ENCODE results near the gene S100A2. TPM values are rescaled to one million over a fixed set of nuclear protein-coding genes. Genes with fewer than 3 reads are reported as not detected.

Gene S100A2
- total and polyA plus RNA-seq, 2 donors (not counting 1 experiment from before 2014, with no cell fraction given): 0.19 TPM; not detected in 1

DNA sequence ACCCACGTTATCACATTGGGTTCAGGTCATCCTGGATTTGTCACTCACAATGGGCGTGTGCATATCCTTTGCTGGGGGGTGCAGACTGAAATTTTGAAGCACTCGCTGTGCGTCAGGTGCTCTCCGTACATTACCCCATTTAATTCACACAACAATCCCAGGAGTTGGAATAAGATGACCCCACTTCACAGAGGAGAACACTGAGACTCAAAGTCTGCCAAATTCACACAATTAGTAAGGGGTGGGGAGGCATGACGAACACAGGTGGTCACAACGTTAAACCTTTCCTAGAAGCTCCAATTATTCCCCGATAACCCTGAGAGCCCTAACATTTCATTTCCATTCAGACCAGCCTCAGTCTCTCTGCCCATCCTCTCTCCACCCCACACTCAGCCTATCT, 3.8 kb upstream of the S100A2 start:
- 91% methylated on average over 3 of the region's 8 CpGs for WGBS (ENCODE audit: insufficient coverage)
- ChIA-PET POLR2A (no interaction called here), CTCF (interaction anchor here (0.9 to 7.4 kb wide), 14 partner anchors 8 to 416 kb away, joined by 3 to 227 read pairs (median 8); partner anchors contain the start of genes CHTOP, S100A1, S100A13 and S100A4)
- no peak overlapping the region for H3K27ac Mint-ChIP-seq
- H3K27me3 Mint-ChIP-seq: peaks cover 7% of the 10 kb centered on the region
- H2AFZ ChIP-seq (ENCODE audit: insufficient read depth, low read depth, low read length, poor library complexity, severe bottlenecking): no peak overlapping the region
- H3K27me3 ChIP-seq (replicated peaks in 1 of 4; ENCODE audit: control extremely low read depth in 1 of 4, control insufficient read depth in 3 of 4, insufficient read depth in 4 of 4, low read length in 3 of 4): peaks cover 0 to 2% (median 0%) of the 10 kb centered on the region in 4 experiments
- intact Hi-C loops (cut with micrococcal nuclease): no loop called here
- H3K4me1 ChIP-seq (ENCODE audit: control insufficient read depth in 2 of 2, insufficient read depth in 2 of 2, low read length in 2 of 2): peaks cover 16 to 37% of the 10 kb centered on the region in 2 donors
- no peak overlapping the region for H3K4me3 ChIP-seq (ENCODE audit: control extremely low read depth in 1 of 5, extremely low read depth in 1 of 5, insufficient read depth in 1 of 5, low read depth in 2 of 5, low read length in 4 of 5)
- no peak overlapping the region for H3K4me3 Mint-ChIP-seq
- H3K79me2 ChIP-seq (ENCODE audit: control insufficient read depth, insufficient read depth, low read length): no peaks in the 10 kb centered on the region
- no peaks in the 10 kb centered on the region for H4K20me1 ChIP-seq (ENCODE audit: control insufficient read depth, insufficient read depth, low read length, poor library complexity, severe bottlenecking)
- no peak overlapping the region for H3K9ac ChIP-seq (ENCODE audit: low read length)
- H3K4me1 Mint-ChIP-seq: peaks cover 40% of the 10 kb centered on the region
- no peak overlapping the region for H3K4me2 ChIP-seq (replicated peaks; ENCODE audit: low read depth, low read length, poor library complexity, severe bottlenecking)
- H3K36me3 ChIP-seq (replicated peaks in 1 of 2; ENCODE audit: control extremely low read depth in 1 of 2, control insufficient read depth in 1 of 2, extremely low read depth in 1 of 2, insufficient read depth in 2 of 2, low read length in 1 of 2): no peaks in the 10 kb centered on the region
- ATAC-seq (ENCODE audit: low read depth): no peak
- H3K9me3 ChIP-seq (ENCODE audit: control extremely low read depth in 1 of 3, control insufficient read depth in 2 of 3, insufficient read depth in 1 of 3, low read length in 2 of 3): no peaks in the 10 kb centered on the region
- no peak overlapping the region for H3K27ac ChIP-seq (ENCODE audit: low read length in 2 of 2)
- TF ChIP-seq, protein P1, sequence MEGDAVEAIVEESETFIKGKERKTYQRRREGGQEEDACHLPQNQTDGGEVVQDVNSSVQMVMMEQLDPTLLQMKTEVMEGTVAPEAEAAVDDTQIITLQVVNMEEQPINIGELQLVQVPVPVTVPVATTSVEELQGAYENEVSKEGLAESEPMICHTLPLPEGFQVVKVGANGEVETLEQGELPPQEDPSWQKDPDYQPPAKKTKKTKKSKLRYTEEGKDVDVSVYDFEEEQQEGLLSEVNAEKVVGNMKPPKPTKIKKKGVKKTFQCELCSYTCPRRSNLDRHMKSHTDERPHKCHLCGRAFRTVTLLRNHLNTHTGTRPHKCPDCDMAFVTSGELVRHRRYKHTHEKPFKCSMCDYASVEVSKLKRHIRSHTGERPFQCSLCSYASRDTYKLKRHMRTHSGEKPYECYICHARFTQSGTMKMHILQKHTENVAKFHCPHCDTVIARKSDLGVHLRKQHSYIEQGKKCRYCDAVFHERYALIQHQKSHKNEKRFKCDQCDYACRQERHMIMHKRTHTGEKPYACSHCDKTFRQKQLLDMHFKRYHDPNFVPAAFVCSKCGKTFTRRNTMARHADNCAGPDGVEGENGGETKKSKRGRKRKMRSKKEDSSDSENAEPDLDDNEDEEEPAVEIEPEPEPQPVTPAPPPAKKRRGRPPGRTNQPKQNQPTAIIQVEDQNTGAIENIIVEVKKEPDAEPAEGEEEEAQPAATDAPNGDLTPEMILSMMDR (IDR thresholded peaks at IDR 0.05): no peak
- TF ChIP-seq EZH2 (IDR thresholded peaks at IDR 0.05; ENCODE audit: borderline replicate concordance, insufficient read depth, low read depth, low read length, poor library complexity, severe bottlenecking): no peak
- H3K9me3 Mint-ChIP-seq (ENCODE audit: insufficient read depth): no peaks in the 10 kb centered on the region
- DNase-seq: no peak

DNA sequence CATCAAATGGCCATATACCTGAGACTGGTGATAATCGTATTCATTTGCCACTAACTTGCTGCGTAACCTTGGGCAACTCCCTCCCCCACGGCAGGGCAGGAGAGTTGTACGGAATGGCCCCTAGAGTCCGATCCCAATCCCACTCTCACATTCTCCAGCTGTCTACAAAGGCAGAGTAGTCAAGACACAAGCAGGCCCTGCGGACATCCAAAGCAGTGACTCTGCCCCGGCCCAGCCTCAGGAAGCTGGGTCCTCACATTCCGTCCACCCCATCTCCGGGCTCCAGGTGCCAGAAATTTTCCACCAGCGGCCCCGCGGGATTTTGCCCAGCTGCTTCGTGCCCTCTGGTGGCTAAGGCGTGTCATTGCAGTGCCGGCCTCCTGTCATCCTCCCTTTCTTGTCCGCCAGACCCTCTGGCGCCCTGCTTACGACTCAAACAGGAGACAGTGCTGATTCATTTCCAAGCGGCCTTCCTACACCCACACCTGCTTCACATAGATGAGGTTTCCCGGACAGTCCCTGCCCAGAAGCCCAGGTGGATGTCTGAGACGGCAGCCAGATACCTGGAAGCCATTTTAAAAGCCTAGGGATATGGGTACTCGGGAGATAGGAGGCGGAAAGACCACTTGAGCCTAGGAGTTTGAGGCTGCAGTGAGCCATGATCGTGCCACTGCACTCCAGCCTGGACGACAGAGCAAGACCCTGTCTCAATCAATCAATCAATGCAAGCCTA, 2.9 kb upstream of the S100A2 start:
- peaks cover 40% of the 10 kb centered on the region for H3K4me1 Mint-ChIP-seq
- POLR2A ChIA-PET: interaction anchor here (0.6 to 1.4 kb wide), 3 partner anchors 33 to 176 kb away, joined by 4 to 7 read pairs (median 4); partner anchors contain the start of gene S100A6
- Histone ChIP-seq H3K4me3 (ENCODE audit: control extremely low read depth in 1 of 5, extremely low read depth in 1 of 5, insufficient read depth in 1 of 5, low read depth in 2 of 5, low read length in 4 of 5) (peak overlapping the region in 1 of 5 experiments; percentile 26), H3K79me2 (ENCODE audit: control insufficient read depth, insufficient read depth, low read length) (no peaks in the 10 kb centered on the region), H3K9me3 (ENCODE audit: control extremely low read depth in 1 of 3, control insufficient read depth in 2 of 3, insufficient read depth in 1 of 3, low read length in 2 of 3) (no peaks in the 10 kb centered on the region), H3K9ac (ENCODE audit: low read length) (no peak overlapping the region), H3K36me3 (replicated peaks in 1 of 2; ENCODE audit: control extremely low read depth in 1 of 2, control insufficient read depth in 1 of 2, extremely low read depth in 1 of 2, insufficient read depth in 2 of 2, low read length in 1 of 2) (no peaks in the 10 kb centered on the region), H3K4me2 (replicated peaks; ENCODE audit: low read depth, low read length, poor library complexity, severe bottlenecking) (peak overlapping the region; percentile 62), H3K27me3 (replicated peaks in 1 of 4; ENCODE audit: control extremely low read depth in 1 of 4, control insufficient read depth in 3 of 4, insufficient read depth in 4 of 4, low read length in 3 of 4) (peaks cover 0 to 2% (median 0%) of the 10 kb centered on the region in 4 experiments), H3K4me1 (ENCODE audit: control insufficient read depth in 2 of 2, insufficient read depth in 2 of 2, low read length in 2 of 2) (peaks cover 16 to 37% of the 10 kb centered on the region in 2 donors), H4K20me1 (ENCODE audit: control insufficient read depth, insufficient read depth, low read length, poor library complexity, severe bottlenecking) (no peaks in the 10 kb centered on the region), H3K27ac (ENCODE audit: low read length in 2 of 2) (no peak overlapping the region), H2AFZ (ENCODE audit: insufficient read depth, low read depth, low read length, poor library complexity, severe bottlenecking) (peak overlapping the region; percentile 81)
- peak overlapping the region; percentile 42 for H3K27ac Mint-ChIP-seq
- DNase-seq (peak; percentile 83), ATAC-seq (ENCODE audit: low read depth) (peak; percentile 39)
- peak overlapping the region; percentile 65 for H3K4me3 Mint-ChIP-seq
- TF ChIP-seq, protein P1 (IDR thresholded peaks at IDR 0.05): peak; percentile 98
- TF ChIP-seq EZH2 (IDR thresholded peaks at IDR 0.05; ENCODE audit: borderline replicate concordance, insufficient read depth, low read depth, low read length, poor library complexity, severe bottlenecking): no peak
- WGBS (ENCODE audit: insufficient coverage): 22% methylated on average over 25 of the region's 25 CpGs
- intact Hi-C loops (cut with micrococcal nuclease): loop anchor here (1.0 kb wide), 5 partner anchors 35 to 704 kb away; partner anchors contain the start of gene HAX1
- CTCF ChIA-PET: interaction anchor here (0.6 to 7.4 kb wide), 28 partner anchors 9 to 419 kb away, joined by 3 to 227 read pairs (median 4); partner anchors contain the start of genes CRTC2, S100A4, S100A5 and S100A6
- H3K27me3 Mint-ChIP-seq: peaks cover 7% of the 10 kb centered on the region
- H3K9me3 Mint-ChIP-seq (ENCODE audit: insufficient read depth): no peaks in the 10 kb centered on the region
